HG02623 (cell line): ENCODE results near the gene C9orf78.

Experiments used
- ATAC-seq: cut with Tn5 transposase; IDR thresholded peaks from one replicate; pipeline ENCODE4 v1.9.1; 2021; ENCODE audit warnings: moderate library complexity; ENCODE audit not compliant: unreplicated experiment

Gene C9orf78

DNA sequence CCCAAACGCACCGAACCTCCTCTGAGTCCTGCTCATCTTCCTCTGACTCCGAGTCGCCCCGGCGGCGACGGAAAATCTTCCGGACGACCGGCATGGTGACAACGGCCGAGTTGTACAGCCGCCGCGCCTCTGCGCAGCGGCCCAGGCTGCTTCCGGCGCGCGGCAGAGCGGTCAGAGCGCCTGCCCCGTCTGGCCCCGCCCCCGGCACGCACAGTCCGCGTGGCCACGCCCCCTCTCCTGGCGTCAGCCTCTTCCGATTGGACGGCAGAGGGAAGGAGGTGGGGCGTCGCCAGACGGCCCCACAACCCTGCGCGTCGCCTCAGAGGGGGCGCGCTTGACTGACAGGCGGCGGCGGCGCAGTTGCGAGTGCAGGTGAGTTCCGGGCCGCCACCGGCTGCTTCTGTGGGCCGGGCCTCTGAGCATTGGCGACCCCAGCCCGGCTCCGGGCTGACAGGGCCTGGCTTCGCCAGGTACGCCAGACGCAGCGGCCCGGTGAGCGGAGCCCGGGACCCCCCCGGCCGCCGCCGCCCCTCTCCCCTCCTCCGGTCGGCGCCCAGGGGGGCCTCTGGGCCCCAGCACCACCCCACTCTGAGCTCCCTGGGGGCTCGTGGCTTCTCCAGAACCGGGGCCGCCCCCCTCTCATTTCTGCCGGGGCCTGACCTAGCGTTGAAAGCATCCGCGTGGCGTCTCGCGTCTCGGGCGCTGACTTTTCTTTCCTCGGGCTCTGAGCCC is at the start of gene C9orf78, which contains the start of gene USP20:
C9orf78 (minus strand) TSS at position 148 of the 732 bp plus-strand sequence; CDS start at position 94, 54 bp downstream.
USP20 (plus strand) TSS at position 331 of the 732 bp plus-strand sequence. CDS start 17,098 bp downstream, outside the sequence.
- ATAC-seq, result peak; percentile 82

DNA sequence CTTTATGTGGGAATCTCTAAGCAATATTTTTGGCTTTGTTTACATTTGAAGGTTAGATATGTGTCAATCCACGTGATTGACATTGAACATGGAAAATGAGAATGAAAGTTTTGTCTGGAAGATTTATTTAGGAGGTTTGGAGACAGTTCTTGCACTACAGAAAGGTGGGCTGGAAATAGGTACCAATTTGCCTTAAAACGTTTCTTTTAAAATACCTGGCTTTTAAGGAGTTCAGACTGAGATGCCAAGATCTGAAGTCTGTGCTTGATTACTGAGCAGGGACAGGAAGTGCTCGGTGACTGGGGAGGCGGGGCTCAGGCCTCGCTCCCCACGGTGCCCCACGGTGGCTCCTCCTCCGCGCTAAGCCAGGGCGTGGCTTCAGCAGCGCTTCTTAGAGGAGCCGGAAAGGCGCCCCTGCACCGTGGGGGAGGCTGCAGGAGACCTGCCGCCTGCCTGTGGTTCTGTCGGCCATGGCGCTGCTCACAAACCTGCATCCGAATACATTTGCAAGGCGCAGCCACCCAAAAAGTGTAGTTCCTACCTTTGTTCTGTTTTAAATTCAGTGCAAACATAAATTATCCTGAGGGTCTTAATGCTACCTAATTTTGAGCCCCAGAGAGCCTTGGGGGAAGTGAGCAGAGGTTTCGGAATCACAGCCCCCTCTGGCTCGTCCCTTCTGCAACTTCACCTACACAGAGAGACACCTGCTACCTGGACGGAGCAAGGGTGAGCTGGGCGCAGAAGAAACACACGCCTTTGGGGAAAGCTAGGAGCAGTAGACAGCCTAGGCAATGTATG is 49.3 kb upstream of the C9orf78 start:
- peak; percentile 39 for ATAC-seq

DNA sequence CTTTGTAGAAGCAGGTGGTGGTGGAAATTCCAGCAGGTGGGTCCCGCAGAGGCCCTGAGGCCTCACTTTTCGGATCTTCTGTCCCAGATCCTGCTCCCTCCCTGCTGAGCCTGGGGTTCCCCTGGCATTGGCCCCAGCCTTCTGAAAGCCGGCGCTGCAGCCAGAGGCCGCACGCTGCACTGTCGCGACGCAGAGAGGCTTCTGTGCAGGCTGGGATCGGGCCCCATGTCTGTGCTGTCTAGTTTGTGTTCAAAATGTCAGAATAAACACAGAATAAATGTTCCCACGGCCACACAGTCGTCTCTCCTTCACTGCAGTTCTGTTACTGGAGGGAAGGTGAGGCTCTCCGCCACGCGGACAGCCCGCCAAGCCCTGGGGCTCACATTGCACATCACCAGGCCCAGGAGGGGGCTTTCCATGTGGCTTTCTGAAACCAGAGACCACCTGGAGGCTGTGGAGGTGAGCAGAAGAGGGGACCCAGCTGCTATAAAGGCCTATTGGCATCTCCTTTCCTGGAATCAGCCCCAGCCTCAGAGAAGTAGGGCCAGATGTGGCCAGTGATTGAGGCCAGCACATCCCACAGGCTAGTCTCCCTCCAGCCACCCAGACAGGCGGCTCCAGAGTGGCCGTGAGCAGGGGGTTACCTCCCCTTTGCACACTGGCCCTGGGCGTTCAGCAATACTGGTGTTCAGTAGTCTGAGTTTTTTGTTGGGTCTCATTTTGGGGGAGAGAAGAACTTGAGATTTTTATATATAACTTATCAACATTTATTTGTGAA is 46.7 kb upstream of the C9orf78 start:
- no peak for ATAC-seq

DNA sequence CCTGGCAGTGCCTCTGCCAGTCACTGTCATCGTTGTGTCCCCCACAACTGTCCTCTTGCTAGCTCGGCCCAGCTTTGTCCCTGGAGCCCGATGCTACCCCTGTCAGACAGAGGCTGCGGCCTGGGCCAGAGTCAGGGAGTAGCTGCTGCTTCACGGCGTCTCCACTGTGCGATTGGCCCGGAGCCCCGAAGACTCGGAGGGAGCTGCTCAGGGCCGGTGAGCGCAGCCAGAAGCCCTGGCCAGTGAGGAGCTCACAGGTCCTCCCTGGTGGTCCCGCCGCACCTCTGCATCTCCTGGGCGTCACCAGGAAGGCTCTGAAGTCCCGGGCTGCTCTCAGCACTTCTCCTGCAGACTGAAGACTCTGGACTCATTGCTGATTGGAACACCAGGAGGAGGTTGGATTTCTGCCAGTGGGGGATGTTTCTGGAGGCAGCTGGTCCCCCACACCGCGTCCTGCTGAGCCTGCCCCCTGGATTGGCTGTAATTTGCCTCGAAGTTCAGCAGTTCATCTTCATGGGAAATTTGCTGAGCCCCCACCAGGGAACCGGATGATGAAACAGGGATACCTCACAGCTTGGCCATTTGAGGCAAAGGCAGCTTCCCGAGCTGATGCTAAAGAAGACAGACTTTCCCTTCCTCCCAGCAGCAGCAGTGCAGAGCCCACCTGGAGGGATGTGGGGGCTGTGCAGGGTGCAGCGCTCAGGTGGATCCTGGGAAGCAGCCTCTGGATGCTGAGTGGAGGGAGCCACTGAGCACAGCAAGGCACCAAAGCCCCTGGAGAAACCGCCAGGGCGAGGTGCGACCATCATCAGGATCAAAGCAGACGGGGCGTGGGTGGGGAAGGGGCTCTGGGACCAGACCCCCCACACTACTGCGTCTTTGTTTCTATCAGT is 45.8 kb upstream of the C9orf78 start:
- no peak for ATAC-seq

DNA sequence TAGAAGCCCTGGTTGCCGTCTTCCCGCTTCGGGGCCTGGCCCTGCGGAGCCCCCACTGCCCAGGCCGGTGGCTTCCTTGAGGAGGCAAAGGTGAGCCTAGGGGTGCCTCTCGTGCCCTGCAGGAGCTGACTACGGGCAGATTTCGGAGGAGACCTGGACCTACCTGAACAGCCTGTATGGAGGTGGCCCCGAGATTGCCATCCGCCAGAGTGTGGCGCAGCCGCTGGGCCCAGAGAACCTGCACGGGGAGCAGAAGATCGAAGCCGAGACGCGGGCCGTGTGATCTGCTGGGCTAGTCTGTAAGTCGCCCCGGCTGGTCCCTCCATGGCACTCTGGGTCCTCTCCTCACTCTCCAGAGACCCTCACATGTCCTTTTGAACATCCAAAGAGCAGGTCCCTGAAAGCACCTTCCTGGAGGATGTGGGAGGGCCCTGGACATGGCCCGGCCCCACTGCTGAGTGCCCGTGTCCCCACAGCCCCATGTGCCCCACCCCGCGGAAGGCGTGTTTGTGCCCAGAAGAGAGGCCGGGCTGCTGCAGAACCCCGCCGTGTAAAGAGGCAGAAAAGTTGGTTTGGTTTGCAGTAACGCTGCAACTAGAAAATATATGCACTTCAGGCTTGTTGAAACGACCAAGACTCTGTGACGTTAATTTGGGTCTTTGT is 45.0 kb upstream of the C9orf78 start:
- no peak for ATAC-seq

GRCh38 chr9:129879103-129879699 is 44.1 kb upstream of the C9orf78 start:
- no peak for ATAC-seq

DNA sequence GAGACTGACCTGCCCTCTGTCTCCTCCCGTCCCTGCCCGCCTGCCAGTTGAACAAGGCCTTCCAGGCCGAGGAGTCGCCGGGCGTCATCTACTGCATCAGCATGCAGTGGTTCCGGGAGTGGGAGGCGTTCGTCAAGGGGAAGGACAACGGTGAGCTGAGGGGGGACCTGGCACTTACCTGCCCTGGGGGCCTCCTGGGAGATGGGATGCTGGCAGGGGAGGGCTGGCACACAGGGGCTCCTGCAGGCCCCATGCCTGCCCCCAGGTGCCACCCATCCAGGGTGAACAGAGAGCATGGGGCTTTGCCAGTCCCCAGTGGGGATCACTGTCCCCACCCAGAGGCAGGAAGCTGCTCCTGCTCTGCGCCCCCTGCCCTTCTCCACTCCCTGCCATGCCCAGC is 43.2 kb upstream of the C9orf78 start:
- no peak for ATAC-seq

DNA sequence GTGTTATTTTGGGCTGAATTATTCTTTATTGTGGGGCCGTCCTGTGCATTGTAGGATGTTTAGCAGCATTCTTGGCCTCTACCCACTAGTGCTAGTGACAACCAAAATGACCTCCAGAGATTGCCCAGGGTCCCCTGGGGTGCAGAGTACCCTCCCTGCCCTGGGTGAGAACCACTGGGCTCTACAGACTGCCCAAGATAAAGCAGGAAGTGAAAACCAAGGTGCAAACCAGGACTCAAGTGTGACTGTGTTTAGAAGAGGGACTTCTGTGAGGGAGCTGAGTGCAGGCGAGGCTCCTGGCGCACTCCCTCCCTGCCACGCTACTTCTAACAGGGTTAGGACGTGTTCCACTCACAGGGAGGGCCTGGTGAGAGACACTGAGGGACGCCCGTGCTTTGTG is 41.7 kb upstream of the C9orf78 start:
- ATAC-seq, result no peak

GRCh38 chr9:129875687-129876395 is 40.8 kb upstream of the C9orf78 start:
- no peak for ATAC-seq

DNA sequence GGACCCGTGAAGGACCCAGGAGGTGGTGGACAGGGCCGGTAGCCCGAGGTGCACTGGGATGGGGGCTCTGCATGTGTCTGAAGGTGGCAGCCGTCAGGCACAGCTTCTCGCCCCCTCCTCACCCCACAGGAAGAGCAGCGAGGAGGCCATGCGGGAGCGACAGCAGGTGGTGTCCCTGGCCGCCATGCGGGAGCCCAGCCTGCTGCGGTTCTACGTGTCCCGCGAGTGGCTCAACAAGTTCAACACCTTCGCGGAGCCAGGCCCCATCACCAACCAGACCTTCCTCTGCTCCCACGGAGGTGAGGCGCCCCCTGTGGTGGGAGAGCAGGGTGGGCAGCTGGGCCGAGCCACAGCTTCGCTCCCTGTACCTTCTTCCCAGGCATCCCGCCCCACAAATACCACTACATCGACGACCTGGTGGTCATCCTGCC is 40.1 kb upstream of the C9orf78 start:
- no peak for ATAC-seq

DNA sequence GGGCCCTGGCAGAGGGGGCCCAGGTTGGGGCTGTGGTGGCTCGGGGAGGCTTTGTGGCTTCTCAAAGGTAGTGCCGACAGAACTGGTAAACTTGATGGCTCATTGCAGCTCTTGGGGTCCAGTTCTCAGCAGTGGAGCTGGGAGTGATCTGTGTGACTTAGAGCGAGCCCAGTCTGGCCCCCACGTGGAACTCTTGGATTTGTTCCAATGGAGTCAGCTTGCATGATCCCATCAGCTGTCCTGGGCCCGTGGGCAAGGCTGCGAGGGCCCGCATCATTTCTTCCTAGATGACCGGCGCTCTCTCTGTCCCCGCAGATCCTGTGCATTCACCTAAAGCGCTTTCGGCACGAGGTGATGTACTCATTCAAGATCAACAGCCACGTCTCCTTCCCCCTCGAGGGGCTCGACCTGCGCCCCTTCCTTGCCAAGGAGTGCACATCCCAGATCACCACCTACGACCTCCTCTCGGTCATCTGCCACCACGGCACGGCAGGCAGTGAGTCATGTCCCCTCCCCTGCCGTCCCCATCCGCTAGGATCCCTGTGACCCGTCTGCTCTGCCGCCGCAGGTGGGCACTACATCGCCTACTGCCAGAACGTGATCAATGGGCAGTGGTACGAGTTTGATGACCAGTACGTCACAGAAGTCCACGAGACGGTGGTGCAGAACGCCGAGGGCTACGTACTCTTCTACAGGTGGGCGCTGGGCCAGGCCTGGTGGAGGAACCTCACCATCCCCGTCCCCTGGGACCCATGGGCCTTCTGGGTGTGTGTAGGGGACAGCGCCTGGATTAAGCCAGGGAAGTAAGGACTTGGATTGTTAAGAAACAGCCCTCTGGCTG is 39.4 kb upstream of the C9orf78 start:
- ATAC-seq, result no peak

GRCh38 chr9:129873563-129874190 is 38.6 kb upstream of the C9orf78 start:
- no peak for ATAC-seq

GRCh38 chr9:129871046-129871445 is 36.0 kb upstream of the C9orf78 start:
- ATAC-seq, result no peak

GRCh38 chr9:129869585-129870501 is 34.8 kb upstream of the C9orf78 start:
- ATAC-seq, result no peak

- no peak for ATAC-seq
Observed at GRCh38 chr9:129868872-129869486, 33.9 kb upstream of the C9orf78 start.
